Neural cell (in vitro differentiated cells): ENCODE results near the gene MCL1. TPM values are rescaled to one million over a fixed set of nuclear protein-coding genes. Genes with fewer than 3 reads are reported as not detected.
A peak's percentile ranks its signal among the peaks of the same experiment; 100 is the strongest.

Experiments
- H2AFZ ChIP-seq: fragments of 200-600, 300-800 bp; sonication (generic), shearing (Covaris generic); 2 replicates; pipeline ENCODE4 v1.6.0; 2014; ENCODE audit warnings: low read depth, mild to moderate bottlenecking, antibody characterized with exemption, low read length, moderate library complexity
- H3F3A ChIP-seq: fragments of 200-600 bp; shearing (Covaris generic); 2 replicates; pipeline ENCODE4 v1.6.1; 2016; ENCODE audit warnings: mild to moderate bottlenecking, moderate library complexity, mixed read lengths, antibody characterized with exemption, low read length; ENCODE audit not compliant: insufficient read depth, poor library complexity, severe bottlenecking
- H3K27ac ChIP-seq: fragments of 200-600, 300-800 bp; sonication (generic), shearing (Covaris generic); 2 replicates; pipeline ENCODE4 v1.5.1; 2014; ENCODE audit warnings: mild to moderate bottlenecking, low read length, moderate library complexity
- H3K27me3 ChIP-seq: fragments of 300-800, 200-600 bp; sonication (generic), shearing (Covaris generic); 2 replicates; pipeline ENCODE4 v1.6.0; 2014; ENCODE audit warnings: mild to moderate bottlenecking, low read depth, low read length, moderate library complexity; ENCODE audit not compliant: insufficient read depth
- H3K36me3 ChIP-seq: fragments of 300-800, 200-600 bp; sonication (generic), shearing (Covaris generic); 2 replicates; pipeline ENCODE4 v1.5.1; 2014; ENCODE audit warnings: mild to moderate bottlenecking, antibody characterized with exemption, low read length, moderate library complexity; ENCODE audit not compliant: insufficient read depth
- H3K4me2 ChIP-seq: fragments of 300-800, 200-600 bp; sonication (generic), shearing (Covaris generic); 2 replicates; pipeline ENCODE4 v1.6.0; 2014; ENCODE audit warnings: mild to moderate bottlenecking, low read length
- H3K4me3 ChIP-seq: fragments of 300-800, 200-600 bp; sonication (generic), shearing (Covaris generic); 2 replicates; pipeline ENCODE4 v1.5.1; 2014; ENCODE audit warnings: mild to moderate bottlenecking, low read length, moderate library complexity
- H3K79me2 ChIP-seq: fragments of 200-600 bp; shearing (Covaris generic); replicated peaks from 2 replicates; pipeline ENCODE4 v1.6.0; 2014; ENCODE audit warnings: mild to moderate bottlenecking, low read length, moderate library complexity; ENCODE audit not compliant: insufficient read depth
- H3K9ac ChIP-seq: fragments of 300-800, 200-600 bp; sonication (generic), shearing (Covaris generic); 2 replicates; pipeline ENCODE4 v1.6.1; 2016; ENCODE audit warnings: mild to moderate bottlenecking, low read length, mixed read lengths
- H3K9me2 ChIP-seq: fragments of 200-600 bp; shearing (Covaris generic); 2 replicates; pipeline ENCODE4 v1.6.1; 2016; ENCODE audit warnings: mild to moderate bottlenecking, low read length, mixed read lengths; ENCODE audit not compliant: insufficient read depth
- H3K9me3 ChIP-seq: fragments of 200-600, 300-800 bp; sonication (generic), shearing (Covaris generic); 2 replicates; pipeline ENCODE4 v1.6.1; 2016; ENCODE audit warnings: mild to moderate bottlenecking, mixed run types, low read length, moderate library complexity, mixed read lengths
- H4K20me1 ChIP-seq: fragments of 200-600 bp; shearing (Covaris generic); 2 replicates; pipeline ENCODE4 v1.6.1; 2016; ENCODE audit warnings: mild to moderate bottlenecking, mixed run types; ENCODE audit not compliant: insufficient read depth
- CTCF ChIP-seq: fragments of 450-650 bp; IDR thresholded peaks from 2 replicates; pipeline ENCODE4 v1.5.1; 2014; ENCODE audit warnings: antibody characterized with exemption, mild to moderate bottlenecking, moderate library complexity; ENCODE audit not compliant: poor library complexity, severe bottlenecking
- EP300 ChIP-seq: fragments of 450-650 bp; conservative IDR thresholded peaks from 2 replicates; pipeline ENCODE4 v1.6.1; 2014; ENCODE audit warnings: antibody characterized with exemption, mild to moderate bottlenecking, moderate library complexity; ENCODE audit not compliant: poor library complexity, severe bottlenecking
- EZH2 ChIP-seq: fragments of 200-600, 300-800 bp; shearing (Covaris generic), sonication (generic); IDR thresholded peaks from 2 replicates; pipeline ENCODE4 v1.6.1; 2014; ENCODE audit warnings: antibody characterized with exemption, low read length, borderline replicate concordance, mild to moderate bottlenecking; ENCODE audit not compliant: insufficient read depth, poor library complexity, severe bottlenecking
- MXI1 ChIP-seq: fragments of 450-650 bp; conservative IDR thresholded peaks from 2 replicates; pipeline ENCODE4 v1.6.1; 2014; ENCODE audit warnings: antibody characterized with exemption, mild to moderate bottlenecking; ENCODE audit not compliant: poor library complexity, severe bottlenecking
- POLR2AphosphoS5 ChIP-seq: IDR thresholded peaks from 2 replicates; pipeline ENCODE4 v1.6.1; 2012
- RAD21 ChIP-seq: fragments of 450-650 bp; conservative IDR thresholded peaks from 2 replicates; pipeline ENCODE4 v1.6.1; 2014; ENCODE audit warnings: antibody characterized with exemption, mild to moderate bottlenecking, moderate library complexity
- REST ChIP-seq: IDR thresholded peaks from 2 replicates; pipeline ENCODE4 v1.6.1; 2012; ENCODE audit warnings: borderline replicate concordance
- SMC3 ChIP-seq: fragments of 450-650 bp; conservative IDR thresholded peaks from 2 replicates; pipeline ENCODE4 v1.6.1; 2014; ENCODE audit warnings: antibody characterized with exemption, mild to moderate bottlenecking, moderate library complexity; ENCODE audit not compliant: poor library complexity
- TAF1 ChIP-seq: IDR thresholded peaks from 2 replicates; pipeline ENCODE4 v1.6.1; 2012; ENCODE audit warnings: low read depth
- polyA plus RNA-seq: library from polyadenylated mRNA; depleted of rRNA; stranded (reverse); fragments of >200 nt; gene quantifications from 2 replicates; pipeline ENCODE4 v1.2.3, GENCODE V29; 2014

The MCL1 gene
- polyA plus RNA-seq, 1 donor from 2014 or later, result 171 TPM

GRCh38 chr1:150548324-150548631 lies 31.1 kb downstream of the MCL1 start:
- Histone ChIP-seq H2AFZ (no peak overlapping the region), H3F3A (no peaks in the 10 kb centered on the region), H3K4me3 (peak overlapping the region; percentile 69), H3K79me2 (no peaks in the 10 kb centered on the region), H4K20me1 (no peaks in the 10 kb centered on the region), H3K4me2 (no peak overlapping the region), H3K9ac (no peak overlapping the region), H3K27me3 (peaks cover 12% of the 10 kb centered on the region), H3K9me3 (no peaks in the 10 kb centered on the region), H3K27ac (no peak overlapping the region), H3K36me3 (no peaks in the 10 kb centered on the region), H3K9me2 (no peaks in the 10 kb centered on the region)
- TF ChIP-seq EP300 (no peak), POLR2AphosphoS5 (no peak), SMC3 (no peak), RAD21 (no peak), MXI1 (no peak), TAF1 (no peak), CTCF (no peak), EZH2 (no peak), REST (no peak)

GRCh38 chr1:150546294-150546937 lies 33.0 kb downstream of the MCL1 start:
- no peak overlapping the region for H3K4me3 ChIP-seq
- no peaks in the 10 kb centered on the region for H3K36me3 ChIP-seq
- no peaks in the 10 kb centered on the region for H3K9me3 ChIP-seq
- H3K27me3 ChIP-seq, result peaks cover 12% of the 10 kb centered on the region
- TF ChIP-seq TAF1, result no peak
- no peak for TF ChIP-seq MXI1
- TF ChIP-seq POLR2AphosphoS5, result no peak
- no peak for TF ChIP-seq EP300
- no peak for TF ChIP-seq RAD21
- no peak for TF ChIP-seq EZH2
- H3K9ac ChIP-seq, result no peak overlapping the region
- no peaks in the 10 kb centered on the region for H3F3A ChIP-seq
- H2AFZ ChIP-seq, result no peak overlapping the region
- H3K4me2 ChIP-seq, result no peak overlapping the region
- no peaks in the 10 kb centered on the region for H4K20me1 ChIP-seq
- H3K79me2 ChIP-seq, result no peaks in the 10 kb centered on the region
- no peak overlapping the region for H3K27ac ChIP-seq
- no peaks in the 10 kb centered on the region for H3K9me2 ChIP-seq
